CD4-positive, alpha-beta T cell (primary cell): ENCODE data around the gene NUAK1. TPM values are rescaled to one million over a fixed set of nuclear protein-coding genes. Genes with fewer than 3 reads are reported as not detected.

Experiments used
- ATAC-seq: fragments of 200-7000 bp; cut with Tn5 transposase; one replicate; pipeline ENCODE4 v1.10.0; 2022; ENCODE audit warnings: mild to moderate bottlenecking; ENCODE audit not compliant: poor library complexity
- CTCF ChIA-PET: fragments of 350-600 bp; sonication (Branson Sonifier 250); formaldehyde crosslinking; loops from one replicate; lab custom pipeline; 2021; ENCODE audit warnings: antibody characterized with exemption, inconsistent platforms; lab: Charles Lee
- POLR2A ChIA-PET: fragments of 350-600 bp; sonication (Branson Sonifier 250); formaldehyde crosslinking; loops from one replicate; lab custom pipeline; 2021; ENCODE audit warnings: antibody characterized with exemption, inconsistent platforms; lab: Charles Lee
- DNase-seq, 14 experiments: peaks; one replicate each; pipeline ENCODE4 v3.0.0-alpha.2; 2013 to 2020; ENCODE audit warnings: mixed read lengths in 2 of 14
- H3K27ac ChIP-seq, 2 donors: one replicate each; pipeline versions ENCODE4 v1.5.1 to v1.7.0; 2013; ENCODE audit warnings: low read length in 2 of 2, low read depth in 1 of 2, mild to moderate bottlenecking in 1 of 2
- H3K27me3 ChIP-seq, 2 experiments: 1 replicate in 1 of 2; 2 replicates in 1 of 2; pipeline versions ENCODE4 v1.6.1 to v1.7.0; 2013; ENCODE audit warnings: low read length in 2 of 2, control low read depth in 1 of 2, mild to moderate bottlenecking in 1 of 2, moderate library complexity in 1 of 2; ENCODE audit not compliant: insufficient read depth in 2 of 2, control insufficient read depth in 1 of 2
- H3K36me3 ChIP-seq: one replicate; pipeline ENCODE4 v1.6.1; 2013; ENCODE audit warnings: low read length, control low read depth; ENCODE audit not compliant: insufficient read depth
- H3K4me1 ChIP-seq: one replicate; pipeline ENCODE4 v1.6.1; 2013; ENCODE audit warnings: low read length, control low read depth; ENCODE audit not compliant: insufficient read depth
- H3K4me3 ChIP-seq: one replicate; pipeline ENCODE4 v1.5.1; 2013; ENCODE audit warnings: mild to moderate bottlenecking, low read length, moderate library complexity
- H3K9me3 ChIP-seq, 2 experiments: 1 replicate in 1 of 2; 2 replicates in 1 of 2; pipeline versions ENCODE4 v1.6.1 to v1.7.0; 2013; ENCODE audit warnings: low read length in 2 of 2, mild to moderate bottlenecking in 2 of 2, control low read depth in 1 of 2, moderate library complexity in 1 of 2; ENCODE audit not compliant: control insufficient read depth in 1 of 2, insufficient read depth in 1 of 2
- H3K27ac Mint-ChIP-seq: one replicate; pipeline ENCODE4 v1.8.0; 2020; ENCODE audit warnings: mixed read lengths
- H3K27me3 Mint-ChIP-seq: one replicate; pipeline ENCODE4 v1.8.0; 2021; ENCODE audit warnings: mixed read lengths
- H3K36me3 Mint-ChIP-seq: one replicate; pipeline ENCODE4 v1.8.0; 2021; ENCODE audit warnings: low read depth, mixed read lengths
- H3K4me1 Mint-ChIP-seq: one replicate; pipeline ENCODE4 v1.8.0; 2021; ENCODE audit warnings: low read depth, mixed read lengths
- H3K4me3 Mint-ChIP-seq: one replicate; pipeline ENCODE4 v1.8.0; 2020; ENCODE audit warnings: mild to moderate bottlenecking, mixed read lengths
- H3K9me3 Mint-ChIP-seq: one replicate; pipeline ENCODE4 v1.8.0; 2020; ENCODE audit warnings: mixed read lengths
- CTCF ChIP-seq: fragments of 200-600 bp; IDR thresholded peaks from one replicate; pipeline ENCODE4 v1.8.0; 2022; ENCODE audit warnings: antibody characterized with exemption, mild to moderate bottlenecking
- intact Hi-C, 2 experiments: fragments of 100-400 bp; cut with DNase I in 1 of 2; cut with micrococcal nuclease in 1 of 2; formaldehyde crosslinking; loops; one replicate each; pipeline versions ENCODE4 v1.15.1 to v1.9.0; 2023 to 2025; cut with DNase I, micrococcal nuclease
- total RNA-seq, 174 experiments: library from RNA in 2 of 174; stranded (reverse) in 2 of 174; gene quantifications; one replicate each; pipeline ENCODE4 v1.2.3 and lab custom pipeline; 2021 to 2026

Gene NUAK1
- total RNA-seq, 2 experiments from 2014 or later = 0.16 TPM; not detected in 1

- Mint-ChIP-seq H3K9me3 (no peaks in the 10 kb centered on the region), H3K36me3 (no peaks in the 10 kb centered on the region), H3K4me1 (no peaks in the 10 kb centered on the region), H3K27me3 (peaks cover 27% of the 10 kb centered on the region), H3K27ac (no peak overlapping the region), H3K4me3 (no peak overlapping the region)
- no peak overlapping the region for H3K4me3 ChIP-seq
- no peak overlapping the region for H3K27ac ChIP-seq
- intact Hi-C loops = no loop called here
- DNase-seq = no peak
- H3K4me1 ChIP-seq = no peaks in the 10 kb centered on the region
- ChIA-PET CTCF (no interaction called here), POLR2A (no interaction called here)
- ATAC-seq = no peak
- H3K9me3 ChIP-seq = no peaks in the 10 kb centered on the region
- H3K36me3 ChIP-seq = no peaks in the 10 kb centered on the region
- H3K27me3 ChIP-seq = peaks cover 4 to 5% of the 10 kb centered on the region in 2 experiments
- no peak for TF ChIP-seq CTCF
Observed at GRCh38 chr12:106152334-106152733, 13.6 kb upstream of the NUAK1 start.

GRCh38 chr12:106150555-106150954 is 11.8 kb upstream of the NUAK1 start:
- intact Hi-C loops = no loop called here
- no peak for TF ChIP-seq CTCF
- Mint-ChIP-seq H3K4me1 (no peaks in the 10 kb centered on the region), H3K27me3 (peaks cover 40% of the 10 kb centered on the region), H3K27ac (no peak overlapping the region), H3K9me3 (no peaks in the 10 kb centered on the region), H3K4me3 (no peak overlapping the region), H3K36me3 (no peaks in the 10 kb centered on the region)
- POLR2A ChIA-PET = no interaction called here
- Histone ChIP-seq H3K4me3 (no peak overlapping the region), H3K27ac (no peak overlapping the region), H3K9me3 (no peaks in the 10 kb centered on the region), H3K27me3 (peaks cover 6% of the 10 kb centered on the region in 2 experiments), H3K36me3 (no peaks in the 10 kb centered on the region), H3K4me1 (no peaks in the 10 kb centered on the region)
- DNase-seq (no peak), ATAC-seq (no peak)
- CTCF ChIA-PET = no interaction called here

- ATAC-seq (no peak), DNase-seq (no peak)
- H3K36me3 Mint-ChIP-seq = no peaks in the 10 kb centered on the region
- CTCF ChIA-PET = no interaction called here
- intact Hi-C loops = no loop called here
- H3K27ac Mint-ChIP-seq = no peak overlapping the region
- Histone ChIP-seq H3K4me3 (no peak overlapping the region), H3K27me3 (peaks cover 6 to 7% of the 10 kb centered on the region in 2 experiments), H3K27ac (no peak overlapping the region), H3K4me1 (no peaks in the 10 kb centered on the region), H3K36me3 (no peaks in the 10 kb centered on the region), H3K9me3 (no peaks in the 10 kb centered on the region)
- no peak overlapping the region for H3K4me3 Mint-ChIP-seq
- H3K27me3 Mint-ChIP-seq = peaks cover 50% of the 10 kb centered on the region
- peak; percentile 18 for TF ChIP-seq CTCF
- POLR2A ChIA-PET = interaction anchor here (0.7 kb wide), 1 partner anchor 776 kb away, joined by 3 read pairs; no protein-coding TSS in a partner anchor
- no peaks in the 10 kb centered on the region for H3K9me3 Mint-ChIP-seq
- no peaks in the 10 kb centered on the region for H3K4me1 Mint-ChIP-seq
Observed at GRCh38 chr12:106149096-106149784, 10.5 kb upstream of the NUAK1 start.
